ENCODE results near the gene UVRAG.

DNA sequence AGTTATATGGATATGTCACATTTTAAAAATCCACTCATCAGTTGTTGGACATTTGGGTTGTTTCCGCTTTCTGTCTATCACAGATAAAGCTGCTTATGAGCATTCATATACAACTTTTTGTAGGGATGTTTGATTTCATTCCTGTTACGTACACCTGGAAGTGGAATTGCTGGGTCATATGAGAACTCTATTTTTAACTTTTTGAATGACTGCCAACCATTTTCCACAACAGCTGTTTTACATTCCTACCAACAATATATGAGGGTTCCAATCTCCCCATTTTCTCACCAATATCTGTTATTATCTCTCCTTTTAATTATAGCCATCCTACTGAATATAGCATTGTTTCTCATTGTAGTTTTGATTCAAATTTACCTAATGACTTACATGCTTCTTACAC is 172.0 kb downstream of the UVRAG start:
- TF ChIP-seq EP300 (IDR thresholded peaks at IDR 0.05) (no peak), POLR2A (IDR thresholded peaks at IDR 0.05) (no peak), POLR2AphosphoS5 (IDR thresholded peaks at IDR 0.05) (no peak)
- TF ChIP-seq, protein P1, sequence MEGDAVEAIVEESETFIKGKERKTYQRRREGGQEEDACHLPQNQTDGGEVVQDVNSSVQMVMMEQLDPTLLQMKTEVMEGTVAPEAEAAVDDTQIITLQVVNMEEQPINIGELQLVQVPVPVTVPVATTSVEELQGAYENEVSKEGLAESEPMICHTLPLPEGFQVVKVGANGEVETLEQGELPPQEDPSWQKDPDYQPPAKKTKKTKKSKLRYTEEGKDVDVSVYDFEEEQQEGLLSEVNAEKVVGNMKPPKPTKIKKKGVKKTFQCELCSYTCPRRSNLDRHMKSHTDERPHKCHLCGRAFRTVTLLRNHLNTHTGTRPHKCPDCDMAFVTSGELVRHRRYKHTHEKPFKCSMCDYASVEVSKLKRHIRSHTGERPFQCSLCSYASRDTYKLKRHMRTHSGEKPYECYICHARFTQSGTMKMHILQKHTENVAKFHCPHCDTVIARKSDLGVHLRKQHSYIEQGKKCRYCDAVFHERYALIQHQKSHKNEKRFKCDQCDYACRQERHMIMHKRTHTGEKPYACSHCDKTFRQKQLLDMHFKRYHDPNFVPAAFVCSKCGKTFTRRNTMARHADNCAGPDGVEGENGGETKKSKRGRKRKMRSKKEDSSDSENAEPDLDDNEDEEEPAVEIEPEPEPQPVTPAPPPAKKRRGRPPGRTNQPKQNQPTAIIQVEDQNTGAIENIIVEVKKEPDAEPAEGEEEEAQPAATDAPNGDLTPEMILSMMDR (IDR thresholded peaks at IDR 0.05): no peak

Measured in stomach (tissue), 4 donors.